ENCODE data around the gene FAF2. TPM values are rescaled to one million over a fixed set of nuclear protein-coding genes. Genes with fewer than 3 reads are reported as not detected.

FAF2 gene
- total and polyA plus RNA-seq, 2 donors (not counting 3 experiments of a cell fraction or from before 2014, with no cell fraction given), result 27.9 to 43.5 TPM

DNA sequence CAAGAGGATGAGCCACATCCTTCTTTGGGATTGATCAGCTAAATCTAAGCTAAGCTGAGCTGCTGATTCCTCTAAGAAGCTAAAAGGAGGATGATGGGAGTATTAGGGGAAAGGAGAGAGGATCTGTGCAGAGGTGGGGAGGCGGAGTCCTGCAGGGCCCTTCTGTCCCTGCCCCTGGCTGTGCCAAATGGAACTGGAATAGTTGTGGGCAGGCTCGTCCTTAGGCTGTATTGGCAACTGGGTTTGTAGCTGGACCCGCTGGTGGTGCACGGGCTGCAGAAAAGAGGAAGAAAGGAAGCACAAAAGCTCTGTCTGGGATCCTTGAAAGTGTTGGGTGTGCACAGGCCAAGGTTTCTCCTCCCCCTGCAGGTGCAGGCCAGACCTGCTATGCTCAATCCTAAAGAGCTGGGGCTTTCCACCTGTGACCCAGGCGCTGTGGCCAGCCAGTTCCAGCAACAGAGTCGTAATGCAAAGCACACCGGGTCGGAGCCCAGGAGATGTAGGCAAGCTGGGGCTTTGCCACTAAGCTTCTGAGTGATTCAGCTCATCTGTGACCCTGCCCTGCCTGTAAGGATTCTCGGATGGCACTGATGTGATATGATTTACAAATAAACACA is 41.6 kb upstream of the FAF2 start:
- Histone ChIP-seq H2AFZ (ENCODE audit: low read depth, low read length) (no peak overlapping the region), H4K20me1 (replicated peaks; ENCODE audit: control insufficient read depth, extremely low read depth, insufficient read depth, low read length) (no peaks in the 10 kb centered on the region), H3K4me3 (replicated peaks in 1 of 3; ENCODE audit: insufficient read depth in 1 of 3, low read depth in 1 of 3, low read length in 3 of 3) (no peak overlapping the region), H3K27me3 (ENCODE audit: control insufficient read depth in 2 of 2, insufficient read depth in 2 of 2, low read length in 2 of 2) (no peaks in the 10 kb centered on the region), H3K79me2 (ENCODE audit: control insufficient read depth, insufficient read depth, low read length) (peaks cover 1% of the 10 kb centered on the region), H3K9me3 (replicated peaks; ENCODE audit: control insufficient read depth, insufficient read depth, low read length) (no peaks in the 10 kb centered on the region), H3K9ac (replicated peaks; ENCODE audit: extremely low read depth, insufficient read depth, low read length) (no peak overlapping the region), H3K36me3 (ENCODE audit: control insufficient read depth in 2 of 2, extremely low read depth in 1 of 2, insufficient read depth in 2 of 2, low read length in 2 of 2) (peaks cover 3 to 13% of the 10 kb centered on the region in 2 experiments), H3K27ac (ENCODE audit: insufficient read depth, low read depth, low read length) (no peak overlapping the region), H3K4me1 (ENCODE audit: control insufficient read depth, extremely low read depth, insufficient read depth, low read length) (no peaks in the 10 kb centered on the region), H3K4me2 (ENCODE audit: insufficient read depth, low read length) (no peak overlapping the region), H3K9me1 (replicated peaks; ENCODE audit: control insufficient read depth, extremely low read depth, insufficient read depth, low read length) (no peaks in the 10 kb centered on the region)
- ChIA-PET CTCF (interaction anchor here (1.6 kb wide), 1 partner anchor 136 kb away, joined by 3 read pairs; no protein-coding TSS in a partner anchor), POLR2A (no interaction called here)
- no TSS peak for BruUV-seq (replicated peaks)
- dilution Hi-C loops (cut with MboI; ENCODE audit: extremely low pct_ligation_motif_present, low sequenced_read_pairs) (no loop called here), intact Hi-C loops (cut with micrococcal nuclease) (no loop called here)
- FAIRE-seq, result no peak
- no peak for TF ChIP-seq POLR2A (IDR thresholded peaks at IDR 0.05; ENCODE audit: low read depth, low read length)
- no peak for TF ChIP-seq JUN (IDR thresholded peaks at IDR 0.05; ENCODE audit: borderline replicate concordance, insufficient read depth, insufficient read length, low read depth)
- TF ChIP-seq EZH2 (IDR thresholded peaks at IDR 0.05; ENCODE audit: borderline replicate concordance, low read depth, low read length, severe bottlenecking), result no peak
- no peak for TF ChIP-seq MYC (IDR thresholded peaks at IDR 0.05; ENCODE audit: low read depth, low read length)
- no peak for TF ChIP-seq GATA2 (IDR thresholded peaks at IDR 0.05; ENCODE audit: insufficient read depth, insufficient read length, low read depth, low read length)
- TF ChIP-seq, protein P1, sequence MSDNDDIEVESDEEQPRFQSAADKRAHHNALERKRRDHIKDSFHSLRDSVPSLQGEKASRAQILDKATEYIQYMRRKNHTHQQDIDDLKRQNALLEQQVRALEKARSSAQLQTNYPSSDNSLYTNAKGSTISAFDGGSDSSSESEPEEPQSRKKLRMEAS (IDR thresholded peaks at IDR 0.05; ENCODE audit: insufficient read depth, insufficient read length), result no peak
- TF ChIP-seq, protein P2, sequence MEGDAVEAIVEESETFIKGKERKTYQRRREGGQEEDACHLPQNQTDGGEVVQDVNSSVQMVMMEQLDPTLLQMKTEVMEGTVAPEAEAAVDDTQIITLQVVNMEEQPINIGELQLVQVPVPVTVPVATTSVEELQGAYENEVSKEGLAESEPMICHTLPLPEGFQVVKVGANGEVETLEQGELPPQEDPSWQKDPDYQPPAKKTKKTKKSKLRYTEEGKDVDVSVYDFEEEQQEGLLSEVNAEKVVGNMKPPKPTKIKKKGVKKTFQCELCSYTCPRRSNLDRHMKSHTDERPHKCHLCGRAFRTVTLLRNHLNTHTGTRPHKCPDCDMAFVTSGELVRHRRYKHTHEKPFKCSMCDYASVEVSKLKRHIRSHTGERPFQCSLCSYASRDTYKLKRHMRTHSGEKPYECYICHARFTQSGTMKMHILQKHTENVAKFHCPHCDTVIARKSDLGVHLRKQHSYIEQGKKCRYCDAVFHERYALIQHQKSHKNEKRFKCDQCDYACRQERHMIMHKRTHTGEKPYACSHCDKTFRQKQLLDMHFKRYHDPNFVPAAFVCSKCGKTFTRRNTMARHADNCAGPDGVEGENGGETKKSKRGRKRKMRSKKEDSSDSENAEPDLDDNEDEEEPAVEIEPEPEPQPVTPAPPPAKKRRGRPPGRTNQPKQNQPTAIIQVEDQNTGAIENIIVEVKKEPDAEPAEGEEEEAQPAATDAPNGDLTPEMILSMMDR (IDR thresholded peaks at IDR 0.05; ENCODE audit: extremely low read depth in 1 of 2, insufficient read depth in 1 of 2, low read depth in 1 of 2, low read length in 2 of 2), result no peak
- TF ChIP-seq FOS (IDR thresholded peaks at IDR 0.05; ENCODE audit: borderline replicate concordance, insufficient read depth, low read length), result no peak
- DNase-seq (ENCODE audit: low read depth, low spot score), result no peak

Measured in endothelial cell of umbilical vein (primary cell).